NCI-H2029 (cell line): ENCODE results near the gene PYCR2.
"Not testable (repeated sequence)": the region's sequence is repeated elsewhere in the genome, so short reads cannot be mapped to it uniquely, and the experiment has no call there.

Experiments used
- DNase-seq: peaks from one replicate; lab custom pipeline; 2025; lab: John Stamatoyannopoulos, UW

PYCR2 gene

DNA sequence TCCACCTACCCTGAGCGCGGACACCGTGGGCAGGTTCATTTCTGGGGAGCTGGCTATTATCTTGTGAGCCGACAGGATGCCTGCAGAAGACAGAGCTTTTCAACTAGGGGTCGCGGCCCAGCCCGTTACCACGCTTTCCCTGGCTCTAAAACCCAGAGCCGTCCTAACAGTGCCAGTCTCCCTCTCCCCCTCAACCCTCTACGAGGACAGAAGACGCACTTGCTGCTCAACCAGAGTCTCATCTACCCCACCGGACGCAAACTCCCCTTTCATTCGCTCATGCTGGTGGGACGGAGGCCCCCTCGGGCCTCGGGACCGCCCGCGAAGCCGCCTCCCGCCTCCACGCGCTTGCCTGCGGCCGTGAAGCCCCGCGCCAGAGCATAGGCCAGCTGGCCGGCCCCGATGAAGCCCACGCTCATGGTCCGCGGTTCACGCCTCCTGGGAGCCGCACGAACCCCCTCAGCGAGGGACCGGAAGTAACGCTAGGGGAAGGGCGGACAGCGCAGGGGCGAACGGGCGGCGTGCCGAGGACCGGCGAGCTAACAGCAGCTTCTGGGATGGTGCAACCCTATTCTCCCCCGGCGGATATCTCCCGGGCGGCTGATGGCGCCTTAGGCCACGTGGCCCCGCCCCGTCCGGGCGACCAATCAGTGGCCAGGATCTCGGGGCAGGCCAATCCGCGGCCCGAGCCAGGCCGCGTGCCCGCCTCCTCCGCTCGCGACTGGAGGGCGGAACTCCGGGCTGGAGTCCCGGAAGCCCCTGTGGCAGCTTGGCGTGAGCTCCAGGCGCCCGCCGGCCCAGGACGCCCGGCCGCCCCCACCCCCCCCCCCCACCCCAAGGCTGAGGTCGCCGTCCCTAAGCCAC, at the start of gene PYCR2:
PYCR2 (minus strand) TSS at position 559 of the 864 bp plus-strand sequence; CDS start at position 419, 140 bp downstream.
- DNase-seq: peak; percentile 94

DNA sequence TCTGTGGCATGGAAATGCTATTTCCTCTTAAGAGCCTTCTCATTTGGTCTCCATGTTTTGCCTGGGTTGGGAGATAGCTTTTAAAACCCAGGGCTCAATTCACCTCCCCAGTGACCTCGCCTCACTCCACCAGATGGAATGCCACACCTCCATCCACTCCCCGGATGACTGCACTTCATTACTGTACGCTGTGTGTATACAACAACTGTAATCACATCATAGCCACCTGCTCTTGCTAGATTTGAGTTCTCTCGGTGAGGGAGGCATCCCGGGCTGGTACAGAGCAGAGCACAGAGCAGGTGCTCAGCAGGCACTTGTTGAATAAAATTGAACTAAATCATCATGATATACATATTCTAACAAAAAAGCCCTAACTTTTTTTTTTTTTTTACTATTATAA, 49.1 kb upstream of the PYCR2 start:
- DNase-seq: peak; percentile 80

DNA sequence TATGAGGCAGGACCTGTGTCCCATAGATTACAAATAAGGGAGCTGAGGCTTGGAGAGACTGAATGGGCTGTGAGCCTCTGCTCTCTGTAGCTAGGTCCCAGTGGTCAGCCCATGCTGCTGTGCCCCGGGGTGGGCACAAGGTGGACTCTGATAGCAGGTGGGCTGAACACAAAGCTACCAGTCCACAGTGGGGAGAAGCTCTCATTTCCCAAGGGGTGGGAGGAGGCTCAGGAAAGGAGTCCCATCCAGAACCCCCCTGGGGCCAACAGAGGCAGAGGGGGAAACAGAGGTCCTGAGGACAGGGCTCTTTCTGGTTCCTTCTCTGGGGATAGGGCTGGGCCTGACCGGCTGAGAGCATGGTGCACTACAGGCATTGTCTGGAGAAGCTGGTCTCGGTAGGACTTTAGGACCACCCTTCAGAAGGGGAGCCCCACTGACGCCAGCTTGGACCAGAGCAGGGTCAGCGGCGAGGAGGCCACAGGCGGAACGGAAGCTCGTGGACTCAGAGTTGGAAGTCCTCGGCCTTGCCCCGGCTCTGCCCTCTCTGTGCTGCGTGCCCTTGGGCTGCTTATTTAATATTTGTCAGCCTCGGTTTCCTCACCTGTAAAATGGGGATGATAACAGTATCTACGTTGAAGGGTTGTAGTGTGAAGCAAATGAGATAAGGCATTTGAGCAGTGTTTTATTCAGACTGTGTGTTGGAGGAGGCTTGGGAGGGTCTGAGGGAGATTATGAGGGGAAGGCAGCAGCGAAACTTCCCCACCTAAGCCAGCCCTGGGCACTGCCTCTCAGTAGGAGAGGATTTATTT, 48.5 kb upstream of the PYCR2 start:
- DNase-seq: no peak

DNA sequence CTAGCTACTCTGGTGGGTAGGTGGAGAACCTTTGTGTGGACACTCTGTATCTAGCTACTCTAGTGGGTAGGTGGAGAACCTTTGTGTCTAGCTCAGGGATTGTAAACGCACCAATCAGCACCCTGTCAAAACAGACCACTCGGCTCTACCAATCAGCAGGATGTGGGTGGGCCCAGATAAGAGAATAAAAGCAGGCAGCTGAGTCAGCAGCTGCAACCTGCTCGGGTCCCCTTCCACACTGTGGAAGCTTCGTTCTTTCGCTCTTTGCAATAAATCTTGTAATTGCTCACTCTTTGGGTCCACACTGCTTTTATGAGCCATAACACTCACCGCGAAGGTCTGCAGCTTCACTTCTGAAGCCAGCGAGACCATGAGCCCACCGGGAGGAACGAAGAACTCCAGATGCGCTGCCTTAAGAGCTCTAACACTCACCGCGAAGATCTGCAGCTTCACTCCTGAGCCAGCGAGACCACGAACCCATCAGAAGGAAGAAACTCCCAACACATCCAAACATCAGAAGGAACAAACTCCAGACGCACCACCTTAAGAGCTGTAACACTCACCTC, 46.6 kb upstream of the PYCR2 start:
- not testable (repeated sequence) for DNase-seq

DNA sequence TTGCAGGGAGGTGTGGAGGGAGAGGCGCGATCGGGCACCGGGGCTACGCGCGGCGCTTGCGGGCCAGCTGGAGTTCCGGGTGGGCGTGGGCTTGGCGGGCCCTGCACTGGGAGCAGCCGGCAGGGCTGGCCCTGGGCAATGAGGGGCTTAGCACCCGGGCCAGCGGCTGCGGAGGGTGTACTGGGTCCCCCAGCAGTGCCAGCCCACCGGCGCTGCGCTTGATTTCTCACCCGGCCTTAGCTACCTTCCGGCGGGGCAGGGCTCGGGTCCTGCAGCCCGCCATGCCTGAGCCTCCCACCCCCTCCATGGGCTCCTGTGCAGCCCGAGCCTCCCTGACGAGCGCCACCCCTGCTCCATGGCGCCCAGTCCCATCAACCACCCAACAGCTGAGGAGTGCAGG, 45.7 kb upstream of the PYCR2 start:
- not testable (repeated sequence) for DNase-seq

DNA sequence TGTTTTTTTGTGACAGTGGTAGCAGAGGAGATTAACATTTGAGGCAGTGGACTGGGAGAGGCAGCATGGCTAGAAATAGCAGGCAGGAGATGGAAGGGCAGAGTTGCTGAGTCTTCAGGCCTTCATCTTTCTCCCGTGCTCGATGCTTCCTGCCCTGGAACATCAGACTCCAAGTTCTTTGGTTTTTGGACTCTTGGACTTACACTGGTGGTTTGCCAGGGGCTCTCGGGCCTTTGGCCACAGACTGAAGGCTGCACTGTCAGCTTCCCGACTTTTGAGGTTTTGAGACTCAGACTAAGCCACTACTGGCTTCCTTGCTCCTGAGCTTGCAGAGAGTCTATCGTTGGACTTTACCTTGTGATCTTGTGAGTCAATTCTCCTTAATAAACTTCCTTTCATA, 41.2 kb upstream of the PYCR2 start:
- DNase-seq: no peak

DNA sequence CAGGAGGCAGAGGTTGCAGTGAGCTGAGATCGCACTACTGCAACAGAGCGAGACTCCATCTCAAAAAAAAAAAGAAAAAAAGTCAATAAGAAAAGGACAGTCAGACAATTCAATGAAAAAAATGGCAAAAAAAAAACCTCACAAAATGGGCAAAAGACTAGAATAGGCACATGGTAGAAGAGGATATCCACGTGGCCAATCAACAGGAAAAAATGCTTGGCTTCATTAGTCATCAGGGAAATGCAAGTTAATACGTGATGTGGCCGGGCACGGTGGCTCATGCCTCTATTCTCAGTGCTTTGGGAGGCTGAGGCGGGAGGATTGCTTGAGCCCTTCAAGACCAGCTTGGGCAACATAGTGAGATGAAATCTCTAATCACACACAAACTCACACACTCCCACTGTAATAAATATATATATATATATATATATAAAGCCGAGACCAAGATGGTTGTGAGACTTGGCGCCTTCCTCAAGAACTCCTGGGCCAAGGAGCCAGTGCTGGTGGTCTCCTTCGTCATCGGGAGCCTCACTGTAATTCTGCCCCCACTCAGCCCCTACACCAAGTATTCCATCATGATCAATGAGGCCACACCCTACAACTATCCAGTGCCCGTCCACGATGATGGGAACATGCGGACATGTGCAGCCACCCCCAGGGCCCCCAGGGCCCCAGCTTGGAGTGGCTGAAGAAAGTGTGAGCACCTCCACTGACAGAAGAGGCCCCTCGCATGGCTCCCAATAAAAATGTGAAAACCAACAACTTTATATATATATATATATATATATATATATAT, 39.9 kb upstream of the PYCR2 start:
- DNase-seq: no peak

DNA sequence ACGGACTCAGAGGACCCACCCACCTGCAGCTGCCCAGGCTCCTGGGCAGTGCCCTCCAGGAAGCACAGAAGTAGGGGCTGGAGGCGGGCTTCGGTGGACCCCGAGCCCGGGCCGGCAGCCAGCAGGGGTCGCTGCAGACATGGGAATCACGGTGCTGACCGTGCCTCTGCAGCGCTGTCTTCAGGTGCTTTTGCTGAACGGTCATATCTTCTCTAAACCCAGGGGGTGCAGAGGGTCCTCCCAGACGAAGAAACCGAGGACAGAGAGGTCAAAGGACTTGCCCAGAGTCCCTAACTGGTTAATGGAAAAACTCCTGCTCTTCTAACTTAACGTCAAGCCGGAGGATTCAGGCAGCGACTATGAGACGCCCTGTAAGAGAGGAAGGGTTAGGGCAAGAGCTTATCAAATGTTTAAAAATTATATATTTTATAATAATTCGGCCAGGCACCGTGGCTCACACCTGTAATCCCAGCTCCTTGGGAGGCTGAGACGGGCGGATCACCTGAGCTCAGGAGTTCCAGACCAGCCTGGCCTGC, 38.5 kb upstream of the PYCR2 start:
- no peak for DNase-seq

DNA sequence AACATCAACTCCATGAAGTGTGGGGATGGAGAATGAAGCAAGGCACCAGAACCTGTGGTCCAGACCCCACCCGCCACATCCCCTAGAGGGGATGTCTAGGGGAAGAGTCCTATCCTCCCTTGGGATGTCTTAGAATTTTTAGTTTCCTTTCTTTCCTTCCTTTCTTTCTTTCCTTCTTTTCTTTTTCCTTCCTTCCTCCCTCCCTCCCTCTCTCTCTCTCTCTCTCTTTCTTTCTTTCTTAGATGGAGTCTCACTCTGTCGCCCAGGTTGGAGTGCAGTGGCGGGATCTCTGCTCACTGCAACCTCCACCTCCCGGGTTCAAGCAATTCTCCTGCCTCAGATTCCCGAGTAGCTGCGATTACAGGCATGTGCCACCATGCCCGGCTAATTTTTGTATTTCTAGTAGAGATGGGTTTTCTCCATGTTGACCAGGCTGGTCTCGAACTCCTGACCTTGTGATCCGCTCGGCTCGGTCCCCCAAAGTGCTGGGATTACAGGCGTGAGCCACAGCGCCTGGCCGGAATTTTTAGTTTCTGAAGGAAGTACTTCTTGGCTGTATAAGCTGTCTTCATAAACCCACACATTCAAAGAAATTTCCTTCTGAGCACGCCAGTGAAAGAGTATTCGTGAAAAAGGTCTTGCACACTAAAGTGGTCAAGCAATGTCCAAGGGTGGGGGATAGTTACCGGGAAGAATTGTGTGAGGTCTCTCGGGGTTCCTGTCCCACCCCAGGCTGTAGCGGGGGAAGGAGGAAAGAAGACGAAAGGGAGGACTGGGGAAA, 37.8 kb upstream of the PYCR2 start:
- DNase-seq: no peak

DNA sequence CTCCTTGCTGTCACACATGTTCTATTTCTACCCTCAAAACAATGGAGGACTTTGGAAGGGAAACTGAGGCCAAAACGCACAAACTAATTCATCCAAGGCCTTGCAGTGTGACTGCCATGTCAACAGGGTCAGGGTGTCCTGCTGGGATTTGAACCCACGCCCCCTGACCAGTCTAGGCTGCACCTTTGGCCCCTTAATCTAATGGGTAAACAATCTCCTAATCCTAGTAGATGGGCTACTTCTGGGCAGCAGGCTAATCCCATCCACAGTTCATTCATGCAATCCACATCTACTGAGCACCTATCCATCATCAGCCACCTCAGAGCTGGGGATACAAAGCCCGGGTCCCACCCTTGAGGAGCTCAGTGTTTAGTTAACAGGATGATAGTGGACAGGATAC, 34.0 kb upstream of the PYCR2 start:
- DNase-seq: no peak

DNA sequence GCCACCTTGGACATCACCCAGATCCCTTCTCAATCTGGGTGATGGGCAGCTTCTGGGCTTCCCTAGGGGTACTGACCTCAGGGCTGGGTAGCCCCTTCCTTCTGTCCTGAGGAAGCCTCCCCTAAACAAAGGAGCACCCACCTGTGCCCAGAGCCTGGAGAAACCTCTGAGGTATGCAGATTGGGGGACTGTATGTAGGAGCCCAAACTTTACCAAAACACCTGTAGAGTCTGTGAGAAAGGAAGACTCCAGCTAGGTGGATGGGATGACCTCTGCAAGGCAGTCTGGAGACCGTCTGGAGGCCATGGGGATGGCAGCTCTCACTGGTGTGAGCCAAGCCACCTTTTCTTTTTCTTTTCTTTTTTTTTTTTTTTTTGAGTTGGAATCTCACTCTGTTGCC, 30.7 kb upstream of the PYCR2 start:
- no peak for DNase-seq

DNA sequence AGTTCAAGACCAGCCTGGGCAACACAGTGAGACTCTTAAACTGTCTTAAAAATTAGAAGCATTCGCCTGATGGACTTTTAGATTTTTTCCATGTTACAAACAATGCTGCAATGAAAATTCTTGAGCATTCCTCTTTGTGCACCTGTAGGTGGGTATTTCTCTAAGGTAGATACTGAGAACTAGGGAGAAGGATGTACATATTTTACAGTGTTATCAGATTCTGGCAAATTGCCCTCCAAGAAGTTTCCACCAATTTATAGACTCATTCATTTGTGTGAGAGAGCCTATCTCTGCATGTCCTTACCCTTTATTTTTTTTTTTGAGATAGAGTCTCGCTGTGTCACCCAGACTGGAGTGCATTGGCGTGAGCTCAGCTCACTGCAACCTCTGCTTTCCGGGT, 29.3 kb upstream of the PYCR2 start:
- DNase-seq: no peak

DNA sequence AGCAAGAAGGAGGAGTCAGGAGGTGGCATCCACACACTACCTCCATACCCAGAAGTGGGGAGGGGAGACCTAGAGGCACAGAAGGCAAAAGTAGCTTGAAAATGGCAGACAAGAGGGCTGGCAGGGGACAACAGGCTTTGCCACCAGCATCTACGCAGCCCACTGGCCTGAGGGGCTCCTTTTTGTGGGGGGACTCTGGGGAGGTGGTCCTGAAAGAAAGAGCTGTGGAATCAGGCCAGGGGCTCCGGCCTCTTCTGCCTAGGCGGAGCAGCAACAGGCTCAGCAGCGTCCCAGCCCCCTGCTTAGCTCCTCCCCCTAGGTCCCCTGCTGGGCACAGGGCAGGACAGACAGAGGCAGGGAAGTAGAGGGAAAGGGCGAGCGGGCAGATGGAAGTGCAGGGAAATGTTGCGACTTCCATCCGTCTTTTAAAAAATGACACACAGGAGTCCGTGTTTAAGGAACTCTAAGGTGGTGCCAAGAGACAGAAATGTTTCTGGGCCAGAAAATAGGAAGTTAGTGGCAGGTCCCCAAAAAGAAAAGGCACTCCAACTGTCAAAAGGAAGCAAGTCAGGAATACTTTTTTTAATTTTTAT, 27.0 kb upstream of the PYCR2 start:
- no peak for DNase-seq

DNA sequence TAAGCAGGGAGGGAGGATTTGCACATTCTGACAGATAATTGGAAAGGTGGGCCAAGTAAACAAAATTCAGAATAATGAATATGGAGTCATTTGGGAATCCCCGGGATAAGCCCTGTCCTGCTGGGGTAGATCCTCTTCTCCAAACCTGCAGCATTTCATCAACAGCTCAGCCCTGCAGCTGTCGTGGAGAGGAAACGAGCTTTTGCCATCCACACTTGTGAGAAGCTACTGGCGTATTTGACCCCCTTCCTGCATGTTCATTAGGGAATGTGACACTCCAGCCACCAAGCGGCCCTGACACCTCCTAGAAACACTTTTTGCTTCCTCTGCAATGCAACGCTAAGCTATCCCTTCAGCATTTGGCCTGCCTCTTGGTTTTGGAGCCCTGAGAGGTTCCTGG, 25.0 kb upstream of the PYCR2 start:
- no peak for DNase-seq

DNA sequence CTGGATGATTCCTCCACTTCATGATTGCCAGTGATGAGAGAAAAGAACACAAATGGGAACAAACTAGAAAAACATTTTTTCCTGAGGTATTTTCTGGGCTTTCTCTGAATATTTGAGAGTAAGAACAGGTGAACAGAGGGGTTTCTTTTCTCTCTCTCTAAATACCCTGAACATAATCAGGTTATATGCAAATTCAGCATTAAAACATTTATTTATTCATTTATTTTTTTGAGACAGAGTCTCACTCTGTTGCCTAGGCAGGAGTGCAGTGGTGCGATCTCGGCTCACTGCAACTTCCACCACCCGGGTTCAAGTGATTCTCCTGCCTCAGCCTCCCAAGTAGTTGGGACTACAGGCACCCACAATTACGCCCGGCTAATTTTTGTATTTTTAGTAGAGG, 22.8 kb upstream of the PYCR2 start:
- no peak for DNase-seq

DNA sequence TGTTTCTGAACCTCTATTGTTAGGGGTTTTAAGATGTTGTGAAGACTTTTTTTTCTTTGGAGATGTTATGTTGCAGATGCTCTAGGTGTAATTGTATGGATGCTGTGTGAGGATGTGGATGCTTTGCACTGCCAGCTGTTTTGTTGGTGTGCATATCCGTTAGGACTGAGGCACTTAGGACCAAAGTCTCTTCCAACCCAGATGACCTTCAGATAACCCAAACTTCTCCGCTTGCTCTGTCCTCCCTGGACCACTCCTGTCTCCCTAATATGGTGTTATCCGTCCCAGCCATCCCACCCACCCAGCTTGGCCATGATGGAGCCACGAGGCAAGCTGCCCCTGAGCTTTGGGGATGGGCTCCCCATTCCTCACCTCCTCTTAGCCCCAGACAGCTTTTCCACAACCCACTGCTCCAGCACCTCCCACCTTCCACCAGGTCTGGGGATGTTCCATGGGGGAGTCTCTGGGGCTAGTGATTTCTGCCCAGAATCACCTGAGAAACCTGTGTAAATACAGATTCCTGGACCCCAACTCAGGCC, 22.1 kb upstream of the PYCR2 start:
- DNase-seq: no peak

DNA sequence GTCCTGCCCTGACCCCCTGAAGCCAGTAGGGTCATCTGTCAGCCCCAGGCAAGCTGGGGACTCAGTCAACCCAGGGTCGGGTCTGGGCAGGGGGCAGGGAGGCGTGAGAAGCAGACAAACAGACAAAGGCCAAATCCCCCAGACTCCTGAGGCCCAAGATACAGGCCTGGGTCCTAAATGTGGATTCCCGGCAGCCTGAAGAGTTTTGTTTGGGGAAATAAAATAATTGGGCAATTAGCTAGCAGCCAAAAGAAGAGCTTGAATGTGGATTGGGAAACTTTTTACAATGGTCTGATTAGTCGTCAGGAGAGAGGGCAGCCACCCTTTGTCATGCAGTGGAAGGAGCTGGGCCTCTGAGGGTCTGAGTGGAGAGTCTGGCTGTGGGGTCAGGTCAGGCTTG, 21.5 kb upstream of the PYCR2 start:
- no peak for DNase-seq

DNA sequence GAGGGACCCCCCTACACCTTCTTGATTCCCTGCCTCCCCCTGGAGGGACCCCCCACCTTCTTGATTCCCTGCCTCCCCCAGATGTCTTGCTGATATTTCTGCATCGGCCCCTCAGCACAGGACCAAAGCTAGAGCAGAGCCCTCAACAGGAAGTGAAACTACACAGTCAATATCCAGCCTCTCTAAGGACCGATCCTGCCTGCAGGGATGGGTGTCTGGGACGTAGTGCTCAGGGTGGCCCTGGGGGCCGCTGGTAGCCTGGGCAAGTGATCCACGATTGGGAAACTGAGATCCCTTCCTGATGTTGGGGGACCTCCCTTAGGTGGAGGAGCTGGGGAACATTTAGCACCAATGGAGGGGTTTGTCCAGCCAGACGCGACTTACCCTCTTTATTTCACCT, 20.9 kb upstream of the PYCR2 start:
- DNase-seq: no peak

DNA sequence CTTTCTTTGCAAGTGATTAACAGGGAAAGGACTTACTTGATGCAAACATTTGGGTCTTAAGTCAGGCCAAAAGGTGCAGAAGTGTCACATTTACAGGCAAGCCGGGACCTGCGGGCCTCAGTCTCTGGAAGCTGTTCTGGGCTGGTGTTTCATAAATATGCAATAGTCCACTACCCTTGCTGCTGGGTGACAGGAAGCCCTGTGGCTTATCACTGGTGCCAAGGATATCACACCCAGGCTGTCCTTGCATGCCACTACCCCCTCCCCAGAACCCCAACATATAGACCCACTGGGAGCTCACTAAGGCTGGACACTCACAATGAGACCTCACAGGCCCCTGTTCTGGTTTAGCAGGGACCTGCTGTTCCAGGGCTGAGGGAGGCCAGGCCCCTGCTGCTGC, 20.3 kb upstream of the PYCR2 start:
- DNase-seq: no peak

DNA sequence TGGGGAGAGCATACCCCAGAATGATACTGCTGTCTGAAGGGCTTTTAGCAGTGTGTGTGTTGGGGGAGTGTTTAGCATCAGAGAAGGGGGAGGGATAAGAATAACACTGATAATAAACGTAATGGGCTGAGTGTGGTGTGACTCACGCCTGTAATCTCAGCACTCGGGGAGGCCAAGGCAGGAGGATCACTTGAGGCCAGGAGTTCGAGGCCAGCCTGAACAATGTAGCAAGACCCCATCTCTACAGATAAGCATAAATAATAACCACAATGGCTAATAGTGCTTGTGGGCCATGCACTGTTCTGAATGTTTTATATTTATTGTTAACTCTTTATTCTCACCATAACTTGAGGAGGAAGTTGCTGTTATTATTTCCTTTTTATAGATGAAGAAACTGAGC, 19.5 kb upstream of the PYCR2 start:
- DNase-seq: no peak
